GF-D8 (cell line): ENCODE data around the gene LRRC8E.

ENCODE experiments used
- DNase-seq: peaks from one replicate; lab custom pipeline; 2025; lab: John Stamatoyannopoulos, UW

LRRC8E gene

GRCh38 chr19:7932276-7932929, 44.1 kb downstream of the LRRC8E start:
- no peak for DNase-seq

GRCh38 chr19:7932930-7933300, 44.6 kb downstream of the LRRC8E start:
- no peak for DNase-seq

GRCh38 chr19:7933411-7933810, 45.1 kb downstream of the LRRC8E start:
- DNase-seq = no peak

GRCh38 chr19:7933828-7934725, 45.8 kb downstream of the LRRC8E start:
- no peak for DNase-seq

- DNase-seq = no peak
Observed at GRCh38 chr19:7934766-7935165, 46.5 kb downstream of the LRRC8E start.

- no peak for DNase-seq
Observed at GRCh38 chr19:7940841-7941240, 52.5 kb downstream of the LRRC8E start.

- DNase-seq = no peak
Observed at GRCh38 chr19:7941895-7942596, 53.7 kb downstream of the LRRC8E start.

- no peak for DNase-seq
Observed at GRCh38 chr19:7942981-7943443, 54.7 kb downstream of the LRRC8E start.

- peak; percentile 98 for DNase-seq
Observed at GRCh38 chr19:7943444-7944176, 55.3 kb downstream of the LRRC8E start, which contains the start of gene TIMM44. Gene TIMM44, minus strand, starts transcription at chr19:7943666. Its CDS starts 15 bp downstream, at chr19:7943651.

- peak; percentile 78 for DNase-seq
Observed at GRCh38 chr19:7944177-7944761, 56.0 kb downstream of the LRRC8E start.

- no peak for DNase-seq
Observed at GRCh38 chr19:7947939-7948338, 59.6 kb downstream of the LRRC8E start.
